ENCODE results near the gene ISCU.
"Not testable (repeated sequence)": the region's sequence is repeated elsewhere in the genome, so short reads cannot be mapped to it uniquely, and the experiment has no call there.

ISCU gene

GRCh38 chr12:108561852-108562347 is 496 bp upstream of the ISCU start:
- Mint-ChIP-seq H3K27ac (peak overlapping the region; percentile 100), H3K4me1 (peaks cover 47% of the 10 kb centered on the region), H3K27me3 (no peaks in the 10 kb centered on the region), H3K9me3 (no peaks in the 10 kb centered on the region), H3K4me3 (peak overlapping the region; percentile 99 to 100)
- ATAC-seq, result peak; percentile 0
- DNase-seq, result no peak

GRCh38 chr12:108563136-108563803 is 874 bp downstream of the ISCU start:
- H3K27ac Mint-ChIP-seq, result peak overlapping the region; percentile 96 to 97
- peak; percentile 82 to 91 for DNase-seq
- no peaks in the 10 kb centered on the region for H3K27me3 Mint-ChIP-seq
- peak; percentile 72 for ATAC-seq
- peak overlapping the region; percentile 99 to 100 for H3K4me3 Mint-ChIP-seq
- peaks cover 48% of the 10 kb centered on the region for H3K4me1 Mint-ChIP-seq
- no peaks in the 10 kb centered on the region for H3K9me3 Mint-ChIP-seq

- H3K4me1 Mint-ChIP-seq, result peaks cover 48% of the 10 kb centered on the region
- DNase-seq (no peak), ATAC-seq (no peak)
- H3K4me3 Mint-ChIP-seq, result peak overlapping the region; percentile 99 to 100
- no peaks in the 10 kb centered on the region for H3K27me3 Mint-ChIP-seq
- peak overlapping the region; percentile 96 to 97 for H3K27ac Mint-ChIP-seq
- no peaks in the 10 kb centered on the region for H3K9me3 Mint-ChIP-seq
Observed at GRCh38 chr12:108563804-108564151, 1.4 kb downstream of the ISCU start.

- H3K27ac Mint-ChIP-seq, result peak overlapping the region in 1 of 2 donors; percentile 59
Observed at GRCh38 chr12:108564724-108565123, 2.3 kb downstream of the ISCU start.

GRCh38 chr12:108565146-108565545 is 2.8 kb downstream of the ISCU start:
- no peaks in the 10 kb centered on the region for H3K27me3 Mint-ChIP-seq
- H3K27ac Mint-ChIP-seq, result no peak overlapping the region
- DNase-seq (no peak), ATAC-seq (no peak)
- H3K4me1 Mint-ChIP-seq, result peaks cover 50% of the 10 kb centered on the region
- H3K4me3 Mint-ChIP-seq, result no peak overlapping the region
- no peaks in the 10 kb centered on the region for H3K9me3 Mint-ChIP-seq

More at GRCh38 chr12:108564724-108565123, 2.3 kb downstream of the ISCU start:
- no peaks in the 10 kb centered on the region for H3K27me3 Mint-ChIP-seq
- H3K4me1 Mint-ChIP-seq, result peaks cover 50% of the 10 kb centered on the region
- ATAC-seq (no peak), DNase-seq (no peak)
- peak overlapping the region in 1 of 2 donors; percentile 16 for H3K4me3 Mint-ChIP-seq
- no peaks in the 10 kb centered on the region for H3K9me3 Mint-ChIP-seq

GRCh38 chr12:108565976-108566375 is 3.6 kb downstream of the ISCU start:
- no peaks in the 10 kb centered on the region for H3K9me3 Mint-ChIP-seq
- peak overlapping the region in 1 of 2 donors; percentile 80 for H3K27ac Mint-ChIP-seq
- peak; percentile 31 to 78 for DNase-seq
- peak overlapping the region in 1 of 2 donors; percentile 23 for H3K4me3 Mint-ChIP-seq
- peaks cover 57% of the 10 kb centered on the region for H3K4me1 Mint-ChIP-seq
- H3K27me3 Mint-ChIP-seq, result no peaks in the 10 kb centered on the region
- peak; percentile 22 for ATAC-seq

GRCh38 chr12:108566452-108566851 is 4.1 kb downstream of the ISCU start:
- no peaks in the 10 kb centered on the region for H3K9me3 Mint-ChIP-seq
- no peak overlapping the region for H3K4me3 Mint-ChIP-seq
- no peak for DNase-seq
- ATAC-seq, result no peak
- no peaks in the 10 kb centered on the region for H3K27me3 Mint-ChIP-seq
- peaks cover 60% of the 10 kb centered on the region for H3K4me1 Mint-ChIP-seq
- H3K27ac Mint-ChIP-seq, result peak overlapping the region in 1 of 2 donors; percentile 80

GRCh38 chr12:108567406-108568337 is 5.3 kb downstream of the ISCU start:
- Mint-ChIP-seq H3K4me1 (peaks cover 72% of the 10 kb centered on the region), H3K9me3 (no peaks in the 10 kb centered on the region), H3K27ac (no peak overlapping the region), H3K4me3 (peak overlapping the region; percentile 79 to 91), H3K27me3 (no peaks in the 10 kb centered on the region)
- no peak for DNase-seq
- ATAC-seq, result no peak

- Mint-ChIP-seq H3K27me3 (no peaks in the 10 kb centered on the region), H3K4me3 (peak overlapping the region; percentile 79 to 91), H3K4me1 (peaks cover 81% of the 10 kb centered on the region), H3K27ac (peak overlapping the region; percentile 86 to 92), H3K9me3 (no peaks in the 10 kb centered on the region)
- peak; percentile 72 to 86 for DNase-seq
- ATAC-seq, result peak; percentile 97
Observed at GRCh38 chr12:108568338-108569154, 6.2 kb downstream of the ISCU start.

GRCh38 chr12:108570743-108571608 is 8.6 kb downstream of the ISCU start:
- Mint-ChIP-seq H3K4me3 (no peak overlapping the region), H3K9me3 (no peaks in the 10 kb centered on the region), H3K4me1 (peaks cover 98% of the 10 kb centered on the region), H3K27ac (no peak overlapping the region), H3K27me3 (no peaks in the 10 kb centered on the region)
- DNase-seq (no peak), ATAC-seq (no peak)

- Mint-ChIP-seq H3K4me1 (peaks cover 98% of the 10 kb centered on the region), H3K27me3 (no peaks in the 10 kb centered on the region), H3K27ac (no peak overlapping the region), H3K9me3 (no peaks in the 10 kb centered on the region), H3K4me3 (no peak overlapping the region)
- DNase-seq, result no peak
- ATAC-seq, result no peak
Observed at GRCh38 chr12:108571609-108572165, 9.3 kb downstream of the ISCU start.

- ATAC-seq (no peak), DNase-seq (peak in 1 of 2 donors; percentile 8)
- Mint-ChIP-seq H3K27ac (no peak overlapping the region), H3K27me3 (no peaks in the 10 kb centered on the region), H3K4me1 (peaks cover 98% of the 10 kb centered on the region), H3K9me3 (no peaks in the 10 kb centered on the region), H3K4me3 (no peak overlapping the region)
Observed at GRCh38 chr12:108572166-108572790, 9.9 kb downstream of the ISCU start.

GRCh38 chr12:108573317-108573716 is 10.9 kb downstream of the ISCU start:
- Mint-ChIP-seq H3K4me3 (no peak overlapping the region), H3K9me3 (peaks cover 0 to 4% of the 10 kb centered on the region in 2 donors), H3K27me3 (no peaks in the 10 kb centered on the region), H3K27ac (no peak overlapping the region), H3K4me1 (peaks cover 92% of the 10 kb centered on the region)
- ATAC-seq (peak; percentile 77), DNase-seq (peak in 1 of 2 donors; percentile 55)

- ATAC-seq, DNase-seq, H3K4me3 Mint-ChIP-seq, H3K27me3 Mint-ChIP-seq: not testable (repeated sequence)
- peaks cover 83% of the 10 kb centered on the region for H3K4me1 Mint-ChIP-seq
- peaks cover 0 to 13% of the 10 kb centered on the region in 2 donors for H3K9me3 Mint-ChIP-seq
- H3K27ac Mint-ChIP-seq, result peak overlapping the region in 1 of 2 donors; percentile 41
Observed at GRCh38 chr12:108574276-108574675, 11.9 kb downstream of the ISCU start.
